Activated B cell treated with CpG ODN at 0.5 μM for 24 hours (primary cell): Measurements from ENCODE around the gene FAM180A. TPM values are rescaled to one million over a fixed set of nuclear protein-coding genes. Genes with fewer than 3 reads are reported as not detected.

Experiments used
- ATAC-seq: fragments of 200-7000 bp; cut with Tn5 transposase; one replicate; pipeline ENCODE4 v1.10.0; 2021; ENCODE audit warnings: low read depth, mild to moderate bottlenecking, moderate library complexity
- CTCF ChIA-PET: fragments of 350-600 bp; sonication (Branson Sonifier 250); formaldehyde crosslinking; loops from one replicate; lab custom pipeline; 2021; ENCODE audit warnings: antibody characterized with exemption; lab: Charles Lee
- POLR2A ChIA-PET: fragments of 350-600 bp; sonication (Branson Sonifier 250); formaldehyde crosslinking; loops from one replicate; lab custom pipeline; 2021; ENCODE audit warnings: antibody characterized with exemption; lab: Charles Lee
- DNase-seq: peaks from one replicate; pipeline ENCODE4 v3.0.0; 2022
- H3K27ac Mint-ChIP-seq: one replicate; pipeline ENCODE4 v1.8.0; 2020; ENCODE audit warnings: mixed read lengths
- H3K27me3 Mint-ChIP-seq: one replicate; pipeline ENCODE4 v1.8.0; 2021; ENCODE audit warnings: mixed read lengths
- H3K36me3 Mint-ChIP-seq: one replicate; pipeline ENCODE4 v1.8.0; 2021; ENCODE audit warnings: low read depth, mixed read lengths
- H3K4me1 Mint-ChIP-seq: one replicate; pipeline ENCODE4 v1.8.0; 2021; ENCODE audit warnings: mixed read lengths
- H3K4me3 Mint-ChIP-seq: one replicate; pipeline ENCODE4 v1.8.0; 2020; ENCODE audit warnings: mild to moderate bottlenecking, mixed read lengths
- H3K9me3 Mint-ChIP-seq: one replicate; pipeline ENCODE4 v1.8.0; 2020; ENCODE audit warnings: mixed read lengths
- CTCF ChIP-seq: fragments of 200-600 bp; IDR thresholded peaks from one replicate; pipeline ENCODE4 v1.8.0; 2022; ENCODE audit warnings: antibody characterized with exemption, mild to moderate bottlenecking
- intact Hi-C: fragments of 100-400 bp; cut with micrococcal nuclease; formaldehyde crosslinking; loops from one replicate; pipeline ENCODE4 v1.15.1; 2024
- total RNA-seq: library from RNA; stranded (reverse); gene quantifications from 2 replicates; pipeline ENCODE4 v1.2.3, GENCODE V29; 2022

FAM180A gene
- total RNA-seq, 1 donor from 2014 or later = not detected

DNA sequence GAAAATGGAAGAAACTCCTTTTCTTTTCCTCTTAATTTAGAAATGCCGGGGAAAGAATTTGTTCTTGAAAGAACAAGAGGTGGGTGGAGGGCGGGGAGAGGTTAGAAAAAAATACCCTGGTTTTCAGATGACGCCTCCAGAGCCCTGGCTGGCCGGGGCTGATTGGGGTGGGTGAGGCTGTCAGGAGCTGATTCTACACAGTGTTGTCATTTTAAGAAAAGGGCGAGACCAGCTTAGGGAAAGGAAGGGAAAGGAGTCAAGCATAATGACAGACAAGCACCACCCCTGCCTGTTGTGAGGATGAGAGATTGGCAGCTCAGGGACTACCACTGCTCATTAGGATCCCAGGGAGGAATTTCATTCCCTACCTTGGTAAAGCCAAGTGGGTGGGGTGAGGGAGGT is 9.9 kb upstream of the FAM180A start:
- POLR2A ChIA-PET = no interaction called here
- Mint-ChIP-seq H3K36me3 (no peaks in the 10 kb centered on the region), H3K27me3 (peaks cover 30% of the 10 kb centered on the region), H3K4me1 (no peaks in the 10 kb centered on the region), H3K9me3 (peaks cover 2% of the 10 kb centered on the region), H3K4me3 (no peak overlapping the region), H3K27ac (no peak overlapping the region)
- CTCF ChIA-PET = no interaction called here
- no peak for TF ChIP-seq CTCF
- no peak for DNase-seq
- intact Hi-C loops = no loop called here
- no peak for ATAC-seq

DNA sequence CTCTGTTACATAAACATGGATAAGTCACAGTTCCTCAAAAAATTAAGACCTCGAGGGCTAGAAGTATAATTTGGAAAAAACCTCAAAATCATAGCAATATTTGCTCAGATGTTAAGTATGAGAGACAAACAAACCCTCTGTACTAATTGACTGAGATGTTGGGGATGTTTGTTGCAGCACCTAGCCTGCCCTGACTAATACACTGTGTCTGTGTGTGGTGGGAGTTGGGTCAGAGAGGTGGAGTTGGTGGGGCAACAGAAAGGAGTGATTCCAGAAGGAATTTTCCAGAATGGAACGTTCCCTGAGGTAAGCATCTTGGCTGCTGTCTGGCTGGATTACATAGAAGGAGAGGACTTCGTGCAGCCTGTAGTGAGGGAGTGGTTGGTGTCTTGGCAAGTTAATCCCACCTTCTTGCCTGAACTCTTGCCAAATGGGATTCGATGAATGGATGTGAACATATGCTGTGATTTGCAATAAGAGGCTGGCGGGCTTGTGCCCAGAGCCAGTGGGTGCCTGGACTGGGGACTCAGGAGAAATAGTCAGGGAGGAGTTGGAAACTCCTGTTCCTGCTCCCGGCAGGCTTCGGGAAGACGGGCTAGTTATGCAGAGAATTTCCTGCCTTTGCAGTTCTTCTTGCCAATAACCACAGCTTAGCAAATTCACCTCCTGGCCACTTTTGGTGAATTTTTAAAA is 9.3 kb upstream of the FAM180A start:
- TF ChIP-seq CTCF = no peak
- H3K27me3 Mint-ChIP-seq = peaks cover 30% of the 10 kb centered on the region
- H3K4me3 Mint-ChIP-seq = no peak overlapping the region
- H3K36me3 Mint-ChIP-seq = no peaks in the 10 kb centered on the region
- peaks cover 2% of the 10 kb centered on the region for H3K9me3 Mint-ChIP-seq
- intact Hi-C loops = no loop called here
- ATAC-seq (no peak), DNase-seq (no peak)
- ChIA-PET POLR2A (no interaction called here), CTCF (no interaction called here)
- H3K4me1 Mint-ChIP-seq = no peaks in the 10 kb centered on the region
- H3K27ac Mint-ChIP-seq = no peak overlapping the region

- DNase-seq = no peak
- TF ChIP-seq CTCF = no peak
- intact Hi-C loops = no loop called here
- no peak overlapping the region for H3K4me3 Mint-ChIP-seq
- H3K9me3 Mint-ChIP-seq = peaks cover 2% of the 10 kb centered on the region
- no peak for ATAC-seq
- CTCF ChIA-PET = no interaction called here
- H3K4me1 Mint-ChIP-seq = no peaks in the 10 kb centered on the region
- no peak overlapping the region for H3K27ac Mint-ChIP-seq
- H3K27me3 Mint-ChIP-seq = peaks cover 30% of the 10 kb centered on the region
- H3K36me3 Mint-ChIP-seq = no peaks in the 10 kb centered on the region
- POLR2A ChIA-PET = no interaction called here
These were observed 7.6 kb upstream of the FAM180A start for GRCh38 chr7:135756191-135756590.

- intact Hi-C loops = no loop called here
- ATAC-seq (no peak), DNase-seq (no peak)
- Mint-ChIP-seq H3K9me3 (peaks cover 2% of the 10 kb centered on the region), H3K27ac (no peak overlapping the region), H3K27me3 (peaks cover 30% of the 10 kb centered on the region), H3K4me3 (no peak overlapping the region), H3K36me3 (no peaks in the 10 kb centered on the region), H3K4me1 (no peaks in the 10 kb centered on the region)
- TF ChIP-seq CTCF = no peak
- ChIA-PET POLR2A (no interaction called here), CTCF (interaction anchor here (0.6 kb wide), 1 partner anchor 79 kb away, joined by 3 read pairs; no protein-coding TSS in a partner anchor)
These were observed 6.7 kb upstream of the FAM180A start for GRCh38 chr7:135755351-135755753.

GRCh38 chr7:135753616-135754413 is 5.2 kb upstream of the FAM180A start:
- no peaks in the 10 kb centered on the region for H3K4me1 Mint-ChIP-seq
- no peaks in the 10 kb centered on the region for H3K36me3 Mint-ChIP-seq
- no peak for DNase-seq
- POLR2A ChIA-PET = no interaction called here
- CTCF ChIA-PET = no interaction called here
- H3K27ac Mint-ChIP-seq = no peak overlapping the region
- peaks cover 21% of the 10 kb centered on the region for H3K27me3 Mint-ChIP-seq
- TF ChIP-seq CTCF = no peak
- H3K9me3 Mint-ChIP-seq = peaks cover 2% of the 10 kb centered on the region
- no peak for ATAC-seq
- intact Hi-C loops = no loop called here
- H3K4me3 Mint-ChIP-seq = no peak overlapping the region
